ENCODE data around the gene RIC3. TPM values are rescaled to one million over a fixed set of nuclear protein-coding genes. Genes with fewer than 3 reads are reported as not detected.

Gene RIC3
- total RNA-seq, 1 donor from 2014 or later, result 17.7 TPM

- H3K27me3 ChIP-seq, result no peaks in the 10 kb centered on the region
- no peaks in the 10 kb centered on the region for H3K36me3 ChIP-seq
- no peak overlapping the region for H3K4me3 ChIP-seq
- TF ChIP-seq POLR2AphosphoS5 (IDR thresholded peaks at IDR 0.05; ENCODE audit: insufficient read depth in 1 of 2, low read depth in 1 of 2) (no peak), CTCF (IDR thresholded peaks at IDR 0.05) (no peak), POLR2A (IDR thresholded peaks at IDR 0.05) (no peak)
- H3K4me1 ChIP-seq, result no peaks in the 10 kb centered on the region
- no peak overlapping the region for H3K27ac ChIP-seq
- intact Hi-C loops (cut with DNase I), result no loop called here
- DNase-seq (ENCODE audit: extremely low spot score in 2 of 2), result no peak
- no peaks in the 10 kb centered on the region for H3K9me3 ChIP-seq
Observed at GRCh38 chr11:8111636-8112035, 57.2 kb downstream of the RIC3 start.

- H3K36me3 ChIP-seq, result peaks cover 0 to 4% of the 10 kb centered on the region in 2 donors
- no peaks in the 10 kb centered on the region for H3K27me3 ChIP-seq
- H3K9me3 ChIP-seq, result no peaks in the 10 kb centered on the region
- DNase-seq (ENCODE audit: extremely low spot score in 2 of 2), result no peak
- H3K4me1 ChIP-seq, result no peaks in the 10 kb centered on the region
- H3K4me3 ChIP-seq, result no peak overlapping the region
- intact Hi-C loops (cut with DNase I), result no loop called here
- H3K27ac ChIP-seq, result no peak overlapping the region
- no peak for TF ChIP-seq POLR2A (IDR thresholded peaks at IDR 0.05)
- no peak for TF ChIP-seq POLR2AphosphoS5 (IDR thresholded peaks at IDR 0.05; ENCODE audit: insufficient read depth in 1 of 2, low read depth in 1 of 2)
- no peak for TF ChIP-seq CTCF (IDR thresholded peaks at IDR 0.05)
Observed at GRCh38 chr11:8110396-8110795, 58.4 kb downstream of the RIC3 start.

- DNase-seq (ENCODE audit: extremely low spot score in 2 of 2), result no peak
- no peak overlapping the region for H3K4me3 ChIP-seq
- TF ChIP-seq CTCF (IDR thresholded peaks at IDR 0.05), result no peak
- TF ChIP-seq POLR2AphosphoS5 (IDR thresholded peaks at IDR 0.05; ENCODE audit: insufficient read depth in 1 of 2, low read depth in 1 of 2), result no peak
- no peak for TF ChIP-seq POLR2A (IDR thresholded peaks at IDR 0.05)
- H3K9me3 ChIP-seq, result no peaks in the 10 kb centered on the region
- peaks cover 0 to 8% of the 10 kb centered on the region in 2 donors for H3K36me3 ChIP-seq
- H3K4me1 ChIP-seq, result no peaks in the 10 kb centered on the region
- no peaks in the 10 kb centered on the region for H3K27me3 ChIP-seq
- intact Hi-C loops (cut with DNase I), result no loop called here
- no peak overlapping the region for H3K27ac ChIP-seq
Observed at GRCh38 chr11:8109675-8110074, 59.1 kb downstream of the RIC3 start.

- Histone ChIP-seq H3K9me3 (no peaks in the 10 kb centered on the region), H3K4me3 (no peak overlapping the region), H3K36me3 (peaks cover 0 to 13% of the 10 kb centered on the region in 2 donors), H3K27ac (no peak overlapping the region), H3K27me3 (no peaks in the 10 kb centered on the region), H3K4me1 (no peaks in the 10 kb centered on the region)
- intact Hi-C loops (cut with DNase I), result no loop called here
- no peak for TF ChIP-seq CTCF (IDR thresholded peaks at IDR 0.05)
- no peak for DNase-seq (ENCODE audit: extremely low spot score in 2 of 2)
Observed at GRCh38 chr11:8108421-8108820, 60.4 kb downstream of the RIC3 start.

- peaks cover 0 to 19% of the 10 kb centered on the region in 2 donors for H3K36me3 ChIP-seq
- no peak for DNase-seq (ENCODE audit: extremely low spot score in 2 of 2)
- intact Hi-C loops (cut with DNase I), result no loop called here
- H3K4me1 ChIP-seq, result no peaks in the 10 kb centered on the region
- TF ChIP-seq POLR2A (IDR thresholded peaks at IDR 0.05) (no peak), POLR2AphosphoS5 (IDR thresholded peaks at IDR 0.05; ENCODE audit: insufficient read depth in 1 of 2, low read depth in 1 of 2) (no peak), CTCF (IDR thresholded peaks at IDR 0.05) (no peak)
- no peaks in the 10 kb centered on the region for H3K9me3 ChIP-seq
- H3K4me3 ChIP-seq, result no peak overlapping the region
- H3K27ac ChIP-seq, result no peak overlapping the region
- no peaks in the 10 kb centered on the region for H3K27me3 ChIP-seq
Observed at GRCh38 chr11:8107642-8108041, 61.2 kb downstream of the RIC3 start.
